K562 (cell line): Measurements from ENCODE around the gene TMEM217. TPM values are rescaled to one million over a fixed set of nuclear protein-coding genes. Genes with fewer than 3 reads are reported as not detected.

Source experiments
- CCNT2 ChIP-seq: IDR thresholded peaks from 2 replicates; pipeline ENCODE4 v1.6.1; 2011; ENCODE audit warnings: borderline replicate concordance, low read depth, mild to moderate bottlenecking, moderate library complexity, mixed read lengths, low read length; ENCODE audit not compliant: insufficient read length; ENCODE audit errors: extremely low read depth
- CTBP1 ChIP-seq: fragments of 450-650 bp; IDR thresholded peaks from 2 replicates; pipeline ENCODE4 v1.6.1; 2016; ENCODE audit warnings: borderline replicate concordance
- EZH2 ChIP-seq: IDR thresholded peaks from 2 replicates; pipeline ENCODE4 v1.6.1; 2012; ENCODE audit warnings: low read depth, mild to moderate bottlenecking, inconsistent platforms, low read length, borderline replicate concordance
- FOXO4 ChIP-seq: fragments of 450-650 bp; formaldehyde crosslinking; IDR thresholded peaks from 2 replicates; pipeline ENCODE4 v1.4.0; 2020; ENCODE audit warnings: mild to moderate bottlenecking, moderate library complexity
- GTF2A2 ChIP-seq: IDR thresholded peaks from 2 replicates; pipeline ENCODE4 v1.6.1; 2016; ENCODE audit warnings: mild to moderate bottlenecking, missing genetic modification characterization, missing compliant biosample characterization
- HDAC1 ChIP-seq, 2 experiments: fragments of 450-650 bp; IDR thresholded peaks; 2 replicates each; pipeline ENCODE4 v1.6.1; 2016 to 2017; ENCODE audit warnings: inconsistent platforms in 1 of 2, mild to moderate bottlenecking in 1 of 2, moderate library complexity in 1 of 2
- HINFP ChIP-seq: fragments of 450-650 bp; conservative IDR thresholded peaks from 2 replicates; pipeline ENCODE4 v1.6.1; 2016; ENCODE audit warnings: missing genetic modification characterization, low read depth, mild to moderate bottlenecking, control low read depth, missing compliant biosample characterization
- LCOR ChIP-seq: sonication (generic); formaldehyde crosslinking; IDR thresholded peaks from 2 replicates; pipeline ENCODE4 v1.8.0; 2022; ENCODE audit warnings: mild to moderate bottlenecking, missing genetic modification reagents
- NBN ChIP-seq: fragments of 450-650 bp; IDR thresholded peaks from 2 replicates; pipeline ENCODE4 v1.6.1; 2016; ENCODE audit warnings: low read depth, mild to moderate bottlenecking
- NKRF ChIP-seq: fragments of 450-650 bp; IDR thresholded peaks from 2 replicates; pipeline ENCODE4 v1.6.1; 2016; ENCODE audit warnings: borderline replicate concordance
- PTBP1 ChIP-seq: fragments of 200-400 bp; formaldehyde crosslinking; IDR thresholded peaks from 2 replicates; pipeline ENCODE4 v1.6.1; 2017; ENCODE audit warnings: low read depth, low read length
- RBM39 ChIP-seq: fragments of 200-400 bp; formaldehyde crosslinking; optimal IDR thresholded peaks from 2 replicates; pipeline ENCODE3; 2018; ENCODE audit warnings: low read depth, low read length
- TBP ChIP-seq: optimal IDR thresholded peaks from 2 replicates; pipeline ENCODE3; 2011; ENCODE audit warnings: low read depth, low read length, improper control_type of control experiment
- TCF3 ChIP-seq: sonication (generic); formaldehyde crosslinking; IDR thresholded peaks from 2 replicates; pipeline ENCODE4 v1.4.0; 2020; ENCODE audit warnings: mild to moderate bottlenecking, missing genetic modification reagents
- TRIM24 ChIP-seq, 2 experiments: fragments of 450-650 bp; IDR thresholded peaks; 2 replicates each; pipeline ENCODE4 v1.6.1; 2016
- U2AF2 ChIP-seq: fragments of 200-400 bp; formaldehyde crosslinking; optimal IDR thresholded peaks from 2 replicates; pipeline ENCODE3; 2017; ENCODE audit warnings: low read depth, mild to moderate bottlenecking, low read length
- ZBTB2 ChIP-seq: fragments of 450-650 bp; IDR thresholded peaks from 2 replicates; pipeline ENCODE4 v1.6.1; 2016; ENCODE audit warnings: antibody characterized with exemption
- ZKSCAN1 ChIP-seq: fragments of 150-350 bp; IDR thresholded peaks from 2 replicates; pipeline ENCODE4 v1.6.1; 2016; ENCODE audit warnings: low read depth, low read length
- ZNF398 ChIP-seq: fragments of 250-450 bp; sonication (Bioruptor Pico); IDR thresholded peaks from 2 replicates; pipeline ENCODE4 v1.8.0; 2021; ENCODE audit warnings: moderate library complexity, mild to moderate bottlenecking, inconsistent platforms
- polyA plus RNA-seq, 8 experiments: library from polyadenylated mRNA; depleted of rRNA in 4 of 8; stranded (reverse) in 5 of 8; unstranded in 3 of 8; fragments of >200 nt; fragmentation: Nextera tagmentation in 2 of 8; fragmentation: Illumina TruSeq in 1 of 8; extraction: Ambion mirVana in 2 of 8; extraction: Trizol in 1 of 8; gene quantifications; 2 replicates each; pipeline versions ENCODE4 v1.2.1 to v1.2.3, GENCODE V29; 2011 to 2014; ENCODE audit warnings: inconsistent platforms in 1 of 8, missing spikeins in 1 of 8
- total RNA-seq, 7 experiments: library from RNA; depleted of rRNA in 6 of 7; stranded (reverse); fragments of >200 nt in 6 of 7; fragmentation: Illumina TruSeq in 2 of 7; extraction: Trizol in 2 of 7; gene quantifications; 2 replicates each; pipeline versions ENCODE4 v1.2.1 to v1.2.3, GENCODE V29; 2011 to 2021; ENCODE audit warnings: low replicate concordance in 1 of 7

TMEM217 gene
- total and polyA plus RNA-seq, 9 of the 15 experiments (the other 6 are each of a cell fraction or from before 2014, with no cell fraction given): 1.3 to 8.0 (median 1.9) TPM

- TF ChIP-seq EZH2: no peak
- TF ChIP-seq NKRF: peak; percentile 56
- no peak for TF ChIP-seq PTBP1
- peak in 1 of 2 experiments; percentile 79; a peak in 2 of 4 replicates for TF ChIP-seq HDAC1 (IDR thresholded peaks at IDR 0.05)
- TF ChIP-seq TRIM24 (IDR thresholded peaks at IDR 0.05): peak in 1 of 2 experiments; percentile 57; a peak in 2 of 4 replicates
- TF ChIP-seq HINFP (tag): no peak
- TF ChIP-seq TCF3 (CRISPR knock-in tag): peak; percentile 42
- TF ChIP-seq CTBP1: peak; percentile 27; the same call in 1 of the 2 replicates
- 0 out of 2 replicates have a peak, but pooled peaks have one; percentile 17 for TF ChIP-seq FOXO4
- peak; percentile 81 for TF ChIP-seq ZBTB2
- no peak for TF ChIP-seq GTF2A2 (tag)
- TF ChIP-seq CCNT2: no peak
- TF ChIP-seq ZNF398 (CRISPR knock-in tag): no peak
- TF ChIP-seq NBN: peak; percentile 73
- TF ChIP-seq RBM39: peak; percentile 79
- no peak for TF ChIP-seq U2AF2
- no peak for TF ChIP-seq TBP
- 0 out of 2 replicates have a peak, but pooled peaks have one; percentile 9 for TF ChIP-seq ZKSCAN1
- TF ChIP-seq LCOR (CRISPR knock-in tag): peak; percentile 33; the same call in 1 of the 2 replicates
Measured at GRCh38 chr6:37177077-37177934, 80.6 kb downstream of the TMEM217 start (continued).
